ENCODE measurements around the gene SLC36A3. TPM values are rescaled to one million over a fixed set of nuclear protein-coding genes. Genes with fewer than 3 reads are reported as not detected.
A peak's percentile ranks its signal among the peaks of the same experiment; 100 is the strongest.
"Not testable (repeated sequence)": the region's sequence is repeated elsewhere in the genome, so short reads cannot be mapped to it uniquely, and the experiment has no call there.

SLC36A3 gene
- total RNA-seq, 4 donors from 2014 or later: not detected

- ATAC-seq: no peak
- no peak for TF ChIP-seq EP300 (IDR thresholded peaks at IDR 0.05)
- H3K9me3 ChIP-seq: no peaks in the 10 kb centered on the region
- peaks cover 0 to 11% (median 0%) of the 10 kb centered on the region in 3 donors for H3K4me1 ChIP-seq
- H3K4me3 ChIP-seq: no peak overlapping the region
- H3K36me3 ChIP-seq: no peaks in the 10 kb centered on the region
- no peaks in the 10 kb centered on the region for H3K27me3 ChIP-seq
- 52 to 56% methylated on average over 2 of the region's 2 CpGs for WGBS, 2 donors (ENCODE audit: low coverage in 1 of 2)
- no peak overlapping the region for H3K27ac ChIP-seq
These were observed 14.3 kb upstream of the SLC36A3 start for GRCh38 chr5:151317871-151318270.

- H3K4me3 ChIP-seq: no peak overlapping the region
- no peaks in the 10 kb centered on the region for H3K27me3 ChIP-seq
- no peak overlapping the region for H3K27ac ChIP-seq
- H3K9me3 ChIP-seq: no peaks in the 10 kb centered on the region
- ATAC-seq: peak; percentile 76
- WGBS, 2 donors (ENCODE audit: low coverage in 1 of 2): 23 to 48% methylated on average over 4 to 7 of the region's 8 CpGs
- H3K4me1 ChIP-seq: peaks cover 0 to 11% (median 0%) of the 10 kb centered on the region in 3 donors
- no peaks in the 10 kb centered on the region for H3K36me3 ChIP-seq
- TF ChIP-seq EP300 (IDR thresholded peaks at IDR 0.05) (no peak), POLR2A (IDR thresholded peaks at IDR 0.05) (no peak), POLR2AphosphoS5 (IDR thresholded peaks at IDR 0.05) (no peak), CTCF (IDR thresholded peaks at IDR 0.05) (peak; percentile 56 to 86 (median 70))
These were observed 12.5 kb upstream of the SLC36A3 start for GRCh38 chr5:151315998-151316597.

- Histone ChIP-seq H3K4me1 (no peaks in the 10 kb centered on the region), H3K36me3 (no peaks in the 10 kb centered on the region), H3K4me3 (no peak overlapping the region), H3K27ac (no peak overlapping the region), H3K9me3 (no peaks in the 10 kb centered on the region), H3K27me3 (no peaks in the 10 kb centered on the region)
- 46 to 48% methylated on average over 2 of the region's 2 CpGs for WGBS, 2 donors (ENCODE audit: low coverage in 1 of 2)
- TF ChIP-seq CTCF (IDR thresholded peaks at IDR 0.05) (no peak), POLR2AphosphoS5 (IDR thresholded peaks at IDR 0.05) (no peak), POLR2A (IDR thresholded peaks at IDR 0.05) (no peak), EP300 (IDR thresholded peaks at IDR 0.05) (no peak)
- ATAC-seq: no peak
These were observed 9.8 kb upstream of the SLC36A3 start for GRCh38 chr5:151313357-151313756.

- H3K9me3 ChIP-seq: no peaks in the 10 kb centered on the region
- no peak for ATAC-seq
- WGBS, 2 donors (ENCODE audit: low coverage in 1 of 2): 79 to 82% methylated on average over 4 of the region's 5 CpGs
- no peak overlapping the region for H3K27ac ChIP-seq
- no peak overlapping the region for H3K4me3 ChIP-seq
- no peaks in the 10 kb centered on the region for H3K4me1 ChIP-seq
- TF ChIP-seq POLR2AphosphoS5 (IDR thresholded peaks at IDR 0.05) (no peak), EP300 (IDR thresholded peaks at IDR 0.05) (no peak), POLR2A (IDR thresholded peaks at IDR 0.05) (no peak), CTCF (IDR thresholded peaks at IDR 0.05) (no peak)
- H3K27me3 ChIP-seq: no peaks in the 10 kb centered on the region
- no peaks in the 10 kb centered on the region for H3K36me3 ChIP-seq
These were observed 9.3 kb upstream of the SLC36A3 start for GRCh38 chr5:151312756-151313324.

- ATAC-seq: no peak
- Histone ChIP-seq H3K4me1 (no peaks in the 10 kb centered on the region), H3K4me3 (no peak overlapping the region), H3K36me3 (no peaks in the 10 kb centered on the region), H3K27ac (no peak overlapping the region), H3K9me3 (no peaks in the 10 kb centered on the region), H3K27me3 (no peaks in the 10 kb centered on the region)
- TF ChIP-seq POLR2A (IDR thresholded peaks at IDR 0.05) (no peak), POLR2AphosphoS5 (IDR thresholded peaks at IDR 0.05) (no peak), CTCF (IDR thresholded peaks at IDR 0.05) (no peak), EP300 (IDR thresholded peaks at IDR 0.05) (no peak)
These were observed 7.4 kb upstream of the SLC36A3 start for GRCh38 chr5:151310932-151311331.

- not testable (repeated sequence) for H3K9me3 ChIP-seq, ATAC-seq, H3K27me3 ChIP-seq, H3K27ac ChIP-seq, H3K4me3 ChIP-seq, H3K36me3 ChIP-seq, H3K4me1 ChIP-seq
- WGBS, 2 donors (ENCODE audit: low coverage in 1 of 2): 60 to 91% methylated on average over 1 to 6 of the region's 15 CpGs
These were observed 6.3 kb upstream of the SLC36A3 start for GRCh38 chr5:151309821-151310220.

- H3K36me3 ChIP-seq, H3K27me3 ChIP-seq, H3K4me1 ChIP-seq, H3K27ac ChIP-seq, H3K4me3 ChIP-seq, H3K9me3 ChIP-seq, ATAC-seq: not testable (repeated sequence)
- WGBS, 2 donors (ENCODE audit: low coverage in 1 of 2): no CpG with 5 or more reads among the region's 27 CpGs
These were observed 5.7 kb upstream of the SLC36A3 start for GRCh38 chr5:151309266-151309665.

Measured in gastroesophageal sphincter (tissue), 4 donors.